Activated T-cell treated with anti-CD3 and anti-CD28 coated beads for 24 hours (primary cell): ENCODE measurements around the gene NXN.
"Not testable (repeated sequence)": the region's sequence is repeated elsewhere in the genome, so short reads cannot be mapped to it uniquely, and the experiment has no call there.

ENCODE experiments used
- DNase-seq: peaks from one replicate; pipeline ENCODE4 v3.0.0-alpha.2; 2020; ENCODE audit warnings: low read depth

NXN gene

DNA sequence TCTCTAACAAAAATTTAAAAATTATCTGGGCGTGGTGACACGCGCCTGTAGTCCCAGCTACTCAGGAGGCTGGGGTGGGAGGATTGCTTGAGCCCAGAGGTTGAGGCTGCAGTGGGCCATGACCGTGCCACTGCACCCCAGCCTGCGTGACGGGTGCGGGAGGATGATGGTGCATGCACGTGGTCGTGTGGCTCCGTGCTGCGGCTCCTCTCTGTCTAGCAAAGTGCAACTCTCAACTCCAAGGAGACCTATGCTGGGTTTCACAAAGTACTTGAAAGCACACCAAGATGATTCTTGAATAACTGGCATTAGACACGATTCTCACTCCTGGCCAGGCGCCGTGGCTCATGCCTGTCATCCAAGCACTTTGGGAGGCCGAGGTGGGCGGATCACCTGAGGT is 25.8 kb downstream of the NXN start:
- no peak for DNase-seq

DNA sequence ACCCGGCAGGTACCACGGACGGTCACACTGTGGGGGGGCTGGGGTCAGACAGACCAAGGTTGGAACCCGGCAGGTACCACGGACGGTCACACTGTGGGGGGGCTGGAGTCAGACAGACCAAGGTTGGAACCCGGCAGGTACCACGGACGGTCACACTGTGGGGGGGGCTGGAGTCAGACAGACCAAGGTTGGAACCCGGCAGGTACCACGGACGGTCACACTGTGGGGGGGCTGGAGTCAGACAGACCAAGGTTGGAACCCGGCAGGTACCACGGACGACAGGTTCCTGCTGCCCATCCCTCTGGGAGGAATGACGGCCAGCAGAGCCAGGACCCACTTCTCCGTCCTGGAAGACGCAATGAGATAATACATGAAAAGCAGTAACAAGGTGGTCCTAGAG is 27.0 kb downstream of the NXN start:
- not testable (repeated sequence) for DNase-seq

DNA sequence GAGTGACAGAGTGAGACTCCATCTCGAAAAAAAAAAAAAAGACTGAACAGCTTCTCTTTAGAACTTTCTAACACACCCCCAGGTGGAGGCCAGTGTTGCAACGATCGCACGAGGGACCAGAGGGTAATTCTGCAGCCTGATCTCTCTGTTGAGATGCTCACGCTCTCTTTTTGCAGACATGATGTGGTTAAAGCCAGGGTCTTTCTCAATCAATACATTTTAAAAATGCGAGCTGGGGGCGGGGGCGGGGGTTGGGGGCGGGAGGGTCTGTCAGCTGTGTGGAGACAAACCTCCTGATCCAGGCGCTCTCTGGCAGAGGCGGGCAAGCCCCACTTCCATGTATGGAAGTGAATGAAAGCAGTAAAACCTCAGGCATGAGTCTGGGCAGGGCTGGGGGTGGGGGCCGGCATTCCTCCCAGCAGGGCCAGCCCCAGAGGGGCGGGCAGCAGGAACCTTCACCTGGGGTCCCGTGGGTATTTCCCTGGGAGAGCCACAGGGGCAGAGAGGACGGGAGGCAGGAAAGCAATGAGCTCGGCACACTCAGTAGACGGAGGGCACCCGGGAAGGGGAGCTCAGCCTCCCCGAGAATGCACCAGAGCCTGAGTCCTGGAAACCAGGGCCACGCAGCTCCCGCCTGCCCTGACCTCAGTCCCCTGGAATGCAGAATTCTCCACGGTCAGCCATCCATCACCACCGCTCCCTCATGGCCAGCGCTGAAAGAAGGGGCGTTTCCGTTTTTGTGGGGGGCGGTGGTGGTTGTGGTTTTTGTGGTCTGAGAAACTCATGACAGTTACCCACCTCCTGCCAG is 28.0 kb downstream of the NXN start:
- DNase-seq, result no peak

DNA sequence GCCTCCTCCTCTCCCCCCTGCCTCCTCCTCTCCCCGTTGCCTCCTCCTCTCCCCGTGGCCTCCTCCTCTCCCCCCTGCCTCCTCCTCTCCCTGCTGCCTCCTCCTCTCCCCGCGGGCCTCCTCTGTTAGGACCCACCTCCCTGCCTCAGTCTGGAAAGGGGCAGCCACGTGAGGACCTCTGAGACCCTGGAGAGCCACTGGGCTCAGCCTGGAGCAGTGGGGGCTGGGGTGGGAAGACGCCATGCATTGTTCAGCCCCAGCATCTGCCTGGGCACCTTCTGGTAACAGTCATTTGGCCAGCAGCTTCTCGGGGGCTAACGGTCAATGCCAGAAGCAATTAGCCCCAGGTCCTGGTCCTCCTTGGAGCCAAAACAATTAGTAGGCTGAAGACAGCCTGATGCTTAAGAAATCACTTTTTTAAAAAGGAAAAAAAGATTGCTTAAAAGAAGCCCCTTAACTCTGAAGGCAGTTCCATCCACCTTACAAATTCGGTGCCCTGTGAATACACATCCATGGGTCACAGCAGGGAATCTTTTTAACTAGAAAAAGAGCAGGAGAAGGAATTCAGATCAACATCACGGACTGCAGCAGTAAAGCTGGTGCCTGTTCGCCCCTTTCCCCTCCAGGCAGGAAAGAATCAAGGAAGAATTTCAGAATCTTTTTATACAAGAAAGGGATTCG is 29.8 kb downstream of the NXN start:
- DNase-seq, result no peak

DNA sequence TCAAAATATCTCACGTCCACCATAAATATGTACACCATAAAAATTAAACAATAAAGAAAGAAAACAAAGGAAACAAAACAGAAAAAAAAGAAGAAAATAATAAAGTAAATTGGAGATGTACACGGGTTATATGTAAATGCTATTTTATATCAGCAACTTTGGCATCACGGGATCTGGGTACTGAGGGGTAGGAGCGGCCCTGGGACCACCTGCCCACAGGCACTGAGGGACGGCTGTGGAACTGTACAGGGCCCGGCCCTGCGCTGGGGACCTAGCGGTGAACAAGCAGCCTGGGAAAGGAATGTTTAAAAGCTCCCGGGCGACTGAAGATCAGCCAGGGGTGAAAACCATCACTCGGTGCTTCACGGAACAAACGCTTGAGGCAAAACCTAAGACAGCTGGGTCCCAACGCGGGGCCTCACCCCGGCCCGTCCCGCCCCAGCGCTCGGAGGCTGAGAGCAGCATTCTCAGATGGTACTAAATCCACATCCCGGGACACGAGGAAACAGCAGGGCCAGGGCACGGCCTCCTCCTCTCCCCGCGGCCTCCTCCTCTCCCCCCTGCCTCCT is 31.2 kb downstream of the NXN start:
- no peak for DNase-seq

DNA sequence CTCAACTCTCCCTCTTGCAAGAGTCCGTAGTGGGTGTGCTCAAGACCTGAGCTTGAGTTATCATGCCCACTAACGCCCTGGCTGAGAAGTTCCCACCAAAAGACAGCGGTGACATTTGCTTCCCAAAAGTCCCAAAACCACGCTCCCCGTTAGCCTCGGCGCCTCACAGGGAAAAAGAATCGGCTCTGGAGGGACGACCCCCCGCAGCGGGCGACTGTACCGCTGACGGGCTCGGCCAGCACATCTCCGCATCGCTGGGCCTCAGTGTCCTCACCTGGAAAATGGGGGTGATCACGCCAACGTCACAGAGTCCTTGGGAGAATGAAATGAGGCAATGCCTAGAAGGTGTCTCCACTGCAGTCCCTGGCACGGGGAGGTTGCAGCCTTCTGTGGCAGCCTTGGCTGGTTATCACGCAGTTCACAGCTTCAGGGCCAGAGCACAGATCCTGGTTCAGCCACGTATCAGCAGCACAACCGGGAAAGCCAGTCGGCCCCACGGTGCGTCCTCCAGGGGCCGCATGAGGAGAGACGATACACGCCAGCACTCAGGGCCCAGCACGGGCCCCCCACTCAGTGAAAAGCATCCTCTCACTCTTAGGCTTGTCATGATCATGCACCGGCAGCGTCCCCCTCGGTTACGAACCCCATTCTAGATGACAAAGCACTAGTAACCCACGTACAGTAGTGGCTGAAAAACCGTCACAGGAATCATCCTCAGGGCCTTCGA is 32.9 kb downstream of the NXN start:
- no peak for DNase-seq

DNA sequence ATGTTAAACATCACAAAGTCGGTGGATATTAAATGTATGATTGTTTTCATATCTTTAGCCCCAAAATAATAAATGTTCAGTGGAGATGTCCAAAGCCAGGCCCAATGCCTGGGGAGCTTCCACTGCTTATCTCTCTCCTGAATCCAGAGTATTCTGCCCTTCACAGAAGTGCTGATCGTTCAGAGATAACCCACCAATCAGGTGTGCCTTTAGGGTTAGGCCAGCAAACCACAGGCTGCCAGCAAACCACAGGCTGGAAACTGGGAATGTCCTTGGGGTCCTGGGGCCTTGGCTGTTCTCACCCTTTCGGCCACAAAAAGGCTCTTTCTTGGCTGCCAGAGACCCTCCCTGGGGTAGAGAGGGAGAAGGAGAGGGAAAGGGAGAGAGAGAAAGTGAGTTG is 33.9 kb downstream of the NXN start:
- DNase-seq, result no peak

DNA sequence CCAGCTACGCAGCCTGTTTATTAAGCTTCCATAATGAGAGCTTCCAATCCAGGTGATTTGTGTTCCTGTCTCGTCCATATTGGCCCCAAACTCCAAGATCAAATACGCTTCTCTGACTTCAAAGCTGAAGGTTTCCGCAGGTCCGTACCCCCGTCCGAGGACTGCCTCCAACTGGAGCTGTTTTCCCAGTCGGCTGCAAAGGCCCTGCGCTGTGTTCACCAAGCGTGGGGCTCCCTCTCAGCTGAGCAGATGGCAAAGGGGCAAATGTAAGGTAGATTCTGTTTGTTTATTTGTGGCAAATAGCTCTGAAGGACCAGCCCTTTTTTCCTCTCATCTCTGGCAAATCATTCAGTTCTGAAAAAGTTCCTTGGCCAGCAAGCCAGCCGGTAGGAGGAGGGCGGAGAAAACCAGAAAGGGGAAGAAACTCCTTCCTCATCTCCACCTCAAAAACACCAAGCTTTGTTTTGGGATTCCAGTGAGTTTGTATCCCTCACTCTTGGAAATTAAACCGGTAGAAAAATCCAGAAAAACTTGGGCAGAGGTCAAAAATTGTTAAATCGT is 35.2 kb downstream of the NXN start:
- no peak for DNase-seq

DNA sequence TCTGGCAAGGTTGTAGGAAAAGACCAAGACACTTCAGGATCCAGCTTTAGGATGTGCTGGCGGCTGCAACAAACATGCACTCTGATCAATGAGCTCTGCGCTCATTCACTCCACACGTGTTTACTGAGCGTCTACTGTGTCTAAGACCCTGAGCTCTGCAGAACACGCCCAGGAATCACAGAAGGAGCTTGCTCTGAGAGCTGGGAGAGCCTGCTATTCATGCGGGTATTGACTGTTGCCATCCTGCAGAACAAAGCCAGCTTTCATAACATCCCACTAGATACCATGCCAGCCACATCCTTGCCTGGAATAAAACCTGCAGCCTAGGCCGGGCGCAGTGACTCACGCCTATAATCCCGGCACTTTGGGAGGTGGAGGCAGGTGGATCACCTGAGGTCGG is 44.1 kb downstream of the NXN start:
- no peak for DNase-seq

DNA sequence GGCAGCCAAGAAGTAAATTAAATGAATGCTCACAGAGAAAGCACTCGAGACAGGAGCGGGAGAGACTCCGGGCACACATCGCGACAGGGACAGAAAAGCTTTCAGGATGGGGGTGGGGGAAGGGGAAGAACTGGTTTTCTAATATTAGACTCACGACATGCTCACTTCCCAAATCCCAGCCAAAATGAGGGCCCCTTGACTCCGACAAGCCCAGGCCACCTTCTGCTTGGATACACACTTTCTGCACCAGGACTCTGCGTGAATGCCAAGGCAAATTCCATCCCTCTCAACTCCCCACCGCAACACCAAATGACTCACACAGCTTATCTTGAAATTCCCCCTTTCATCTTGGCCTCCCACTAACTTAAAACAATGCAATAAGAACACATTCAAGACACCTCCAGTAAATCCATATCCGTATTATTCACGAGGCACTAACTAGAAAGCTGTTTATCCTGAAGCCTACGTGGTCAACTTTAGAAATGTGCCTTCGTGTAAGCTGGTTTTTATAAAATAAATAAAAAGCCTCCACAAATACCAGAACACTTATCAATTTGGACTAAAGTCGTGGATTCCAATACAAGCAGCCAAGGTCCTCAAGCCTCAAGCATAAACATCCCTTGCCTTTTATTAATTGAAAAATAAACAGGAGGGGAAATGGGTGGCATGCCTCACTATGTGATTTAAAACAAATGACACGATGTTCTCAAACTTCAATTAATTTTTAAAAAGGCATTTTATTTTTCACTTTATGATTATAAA is 46.1 kb downstream of the NXN start:
- DNase-seq, result no peak

DNA sequence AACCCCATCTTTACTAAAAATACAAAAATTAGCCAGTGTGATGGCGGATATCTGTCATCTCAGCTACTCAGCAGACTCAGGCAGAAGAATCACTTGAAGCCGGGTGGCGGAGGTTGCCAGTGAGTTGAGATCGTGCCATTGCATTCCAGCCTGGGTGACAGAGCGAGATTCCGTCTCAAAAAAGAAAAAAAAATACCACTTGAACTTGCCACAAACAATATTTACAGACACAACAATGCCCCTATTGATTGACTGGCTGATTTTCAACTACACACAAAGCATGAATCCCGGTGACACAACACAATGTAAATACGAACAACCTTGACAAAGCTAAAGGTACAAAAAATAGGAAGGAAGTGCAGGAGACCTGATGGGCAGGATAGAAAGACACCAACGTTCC is 49.3 kb downstream of the NXN start:
- no peak for DNase-seq

DNA sequence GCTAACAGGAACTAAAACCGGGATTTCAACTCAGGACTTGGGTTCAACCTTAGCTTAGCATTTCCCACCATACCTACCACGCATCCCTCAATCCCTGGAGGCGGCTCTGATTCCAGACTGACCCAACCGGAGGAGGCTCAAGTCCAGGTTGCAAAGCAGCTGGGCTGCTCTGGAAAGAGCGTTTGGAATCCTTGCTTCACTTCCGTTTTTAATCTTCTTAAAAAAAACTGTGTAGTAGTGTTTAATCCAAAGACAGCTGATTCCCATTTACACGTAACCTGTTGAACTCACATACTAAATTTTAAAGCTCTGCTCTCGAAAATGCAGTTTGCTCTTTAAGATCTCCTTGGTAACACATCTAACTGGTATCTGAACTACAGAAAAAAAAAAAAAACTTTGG is 50.0 kb downstream of the NXN start:
- no peak for DNase-seq

DNA sequence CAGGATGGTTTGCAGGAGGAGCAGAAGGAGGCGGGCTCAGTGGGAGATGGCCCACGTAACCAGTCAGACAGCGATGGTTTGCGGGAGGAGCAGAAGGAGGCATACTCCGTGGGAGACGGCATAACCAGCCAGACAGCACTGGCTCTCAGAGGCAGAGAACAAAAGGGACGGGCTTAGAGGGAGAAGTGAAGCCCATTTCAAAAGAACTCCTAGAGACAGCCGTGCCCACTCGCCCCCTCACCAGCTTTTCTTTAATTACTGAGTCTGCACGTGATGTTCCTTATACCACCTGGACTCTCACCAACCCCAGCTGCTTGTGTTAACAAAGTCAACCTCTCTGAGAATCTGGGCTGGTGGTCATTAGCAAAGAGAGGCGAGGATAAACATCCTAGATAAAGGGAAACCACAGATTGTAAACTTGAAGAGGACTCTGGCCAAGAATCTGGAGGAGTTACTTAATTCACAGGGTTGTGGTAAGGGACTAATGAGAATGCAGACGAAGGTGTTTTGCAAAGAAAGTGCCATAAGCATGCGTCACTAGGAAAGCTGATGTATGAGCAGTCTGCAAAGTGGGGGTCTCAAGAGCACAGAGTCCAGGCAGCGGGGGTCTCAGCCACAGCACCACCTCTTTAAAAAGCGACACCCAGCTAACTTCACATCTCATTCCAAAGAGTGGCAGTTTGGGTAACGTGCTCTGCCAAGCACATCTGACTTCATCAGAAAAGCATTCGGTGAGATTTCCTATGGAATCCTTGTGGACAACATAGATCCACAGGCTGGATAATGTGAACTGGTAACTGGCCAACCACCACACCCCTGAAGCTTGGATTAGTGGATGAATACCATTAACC is 51.7 kb downstream of the NXN start:
- DNase-seq, result no peak

DNA sequence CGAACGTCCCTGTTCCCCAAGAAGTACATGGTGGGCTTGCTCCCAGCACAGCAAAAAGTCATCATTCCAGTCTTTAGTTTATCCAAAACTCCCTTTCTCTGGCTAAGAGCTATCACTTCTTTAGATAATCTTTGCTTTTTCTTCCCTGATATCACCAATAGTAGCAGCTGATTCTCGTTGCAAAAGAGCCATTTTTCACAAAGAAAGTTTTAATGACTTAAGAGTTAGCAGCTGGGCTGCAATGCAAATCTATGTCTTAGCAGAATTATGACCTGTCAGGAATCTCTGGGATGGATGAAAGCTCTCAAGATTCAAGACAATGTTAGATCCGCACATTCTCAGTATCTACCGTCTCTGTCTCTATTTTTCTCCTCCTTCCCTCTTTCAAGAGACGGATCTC is 53.8 kb downstream of the NXN start:
- DNase-seq, result no peak

DNA sequence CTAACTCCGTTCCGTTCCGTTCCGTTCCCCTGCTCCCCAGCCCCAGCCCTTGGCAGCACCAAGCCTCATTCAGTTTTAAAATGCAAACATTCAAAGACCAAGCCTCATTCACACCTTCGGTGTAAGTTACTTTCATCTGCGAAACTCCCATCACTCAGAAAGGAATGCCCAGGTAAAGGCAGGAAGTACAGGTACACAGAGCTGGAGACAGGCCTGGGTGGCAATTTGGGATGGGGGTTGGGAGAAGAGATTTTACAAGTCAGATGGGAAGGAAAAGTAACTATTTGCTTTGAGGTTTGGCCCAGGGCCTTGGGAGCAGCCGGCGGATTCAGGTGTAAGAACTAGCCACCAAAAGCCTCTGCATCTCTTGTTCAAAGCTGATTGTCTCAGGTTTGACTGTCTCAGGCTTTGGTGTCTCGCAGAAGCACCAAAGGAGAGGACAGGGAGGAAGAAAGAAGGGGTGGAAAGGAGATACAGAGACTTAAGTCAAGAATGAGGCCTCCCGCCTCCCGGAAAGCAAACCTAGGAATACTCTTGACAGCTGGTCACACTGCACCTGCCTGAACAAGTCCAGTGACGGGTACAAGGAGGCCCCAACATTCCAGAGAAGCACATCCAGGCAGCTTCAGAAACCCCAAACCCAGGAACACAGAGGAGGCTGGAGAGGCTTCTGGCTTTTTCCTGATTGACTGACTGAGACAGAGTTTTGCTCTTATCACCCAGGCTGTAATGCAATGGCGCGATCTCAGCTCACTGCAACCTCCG is 54.7 kb downstream of the NXN start:
- DNase-seq, result no peak

DNA sequence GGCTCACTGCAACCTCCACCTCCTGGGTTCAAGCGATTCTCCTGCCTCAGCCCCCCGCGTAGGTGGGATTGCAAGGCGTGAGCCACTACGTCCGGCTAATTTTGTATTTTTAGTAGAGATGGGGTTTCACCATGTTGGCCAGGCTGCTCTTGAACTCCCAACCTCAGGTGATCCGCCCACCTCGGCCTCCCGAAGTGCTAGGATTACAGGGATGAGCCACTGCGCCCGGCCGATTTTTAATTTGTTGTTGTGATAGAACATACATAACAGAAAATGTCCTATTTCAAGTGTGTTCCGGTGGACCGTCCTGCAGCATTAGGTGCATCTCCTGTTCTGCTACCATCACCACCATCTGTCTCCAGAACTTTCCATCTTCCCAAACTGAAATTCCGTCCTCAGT is 55.3 kb downstream of the NXN start:
- DNase-seq, result not testable (repeated sequence)

DNA sequence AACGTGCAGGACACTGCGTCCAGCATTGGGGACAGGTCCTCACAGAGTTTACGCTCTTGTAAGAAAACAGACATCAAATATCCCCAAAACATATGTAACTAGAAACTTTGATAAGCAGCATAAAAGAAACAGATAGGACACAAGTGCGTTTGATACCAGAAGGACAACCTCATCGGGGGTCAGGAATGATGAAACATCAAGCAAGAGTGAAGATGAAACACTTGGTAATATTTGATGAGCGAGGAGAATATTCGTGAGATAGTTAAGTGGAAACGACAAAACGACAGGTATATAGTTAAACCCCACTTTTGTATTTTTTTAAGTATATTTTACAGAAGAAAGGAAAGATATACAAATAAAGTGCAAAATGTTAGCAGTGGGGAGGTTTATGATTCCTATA is 55.9 kb downstream of the NXN start:
- DNase-seq, result no peak

DNA sequence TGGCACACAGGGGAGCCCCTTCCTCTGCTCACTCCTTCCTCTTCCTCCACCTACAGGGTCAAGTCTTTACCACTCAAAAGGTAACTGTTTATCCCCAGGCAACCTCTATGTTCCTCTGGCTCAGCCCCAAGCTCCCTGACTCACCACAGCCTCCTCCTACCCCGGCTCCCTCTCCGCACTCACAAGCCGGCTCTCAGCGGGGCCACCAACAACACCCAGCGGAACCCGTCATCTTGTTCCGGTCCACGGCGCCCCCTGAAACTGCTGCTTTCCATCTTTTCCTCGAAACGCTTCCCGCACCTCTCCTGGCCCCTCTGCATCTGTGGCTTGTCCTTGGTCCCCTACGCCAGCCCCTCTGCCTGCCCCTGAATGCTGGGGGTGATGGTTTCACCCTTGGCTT is 58.4 kb downstream of the NXN start:
- no peak for DNase-seq

DNA sequence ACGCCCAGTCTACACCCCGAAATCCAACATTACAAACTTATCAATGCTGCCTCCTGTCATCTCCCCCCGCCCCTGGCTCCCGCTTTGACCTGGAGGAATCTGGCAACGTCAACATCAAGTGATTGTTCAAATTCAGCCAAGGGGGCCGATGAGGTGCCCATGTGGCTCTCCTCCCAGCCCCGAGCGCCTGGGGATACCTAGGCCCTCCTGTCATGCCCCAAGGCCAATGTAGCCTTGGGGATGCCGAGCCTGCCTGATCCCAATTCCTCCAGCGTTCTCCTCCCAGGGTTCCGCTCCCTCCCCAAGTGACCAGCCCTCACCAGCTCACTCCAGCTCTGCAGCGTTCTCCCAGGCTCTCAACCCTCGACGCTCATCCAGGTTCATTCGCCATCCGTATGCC is 59.4 kb downstream of the NXN start:
- DNase-seq, result no peak
